ENCODE data around the gene RARA. TPM values are rescaled to one million over a fixed set of nuclear protein-coding genes. Genes with fewer than 3 reads are reported as not detected.

Gene RARA
- total RNA-seq, 2 experiments from 2014 or later: 65.2 to 65.5 TPM

GRCh38 chr17:40327244-40327729 is 18.3 kb downstream of the RARA start:
- CTCF ChIA-PET: interaction anchor here (0.9 to 4.6 kb wide), 7 partner anchors 8 to 28 kb away, joined by 3 to 20 read pairs (median 5); no protein-coding TSS in a partner anchor
- H3K4me1 Mint-ChIP-seq: peaks cover 90% of the 10 kb centered on the region
- no peaks in the 10 kb centered on the region for H3K27me3 Mint-ChIP-seq
- POLR2A ChIA-PET: interaction anchor here (1.0 to 11.4 kb wide), 14 partner anchors 9 to 1362 kb away, joined by 3 to 129 read pairs (median 4); partner anchors contain the start of genes CDC6 and EIF1
- peaks cover 42% of the 10 kb centered on the region for H3K36me3 Mint-ChIP-seq (ENCODE audit: low read depth)
- peak; percentile 41 for DNase-seq
- peak overlapping the region; percentile 93 for H3K27ac Mint-ChIP-seq
- H3K4me3 Mint-ChIP-seq: peak overlapping the region; percentile 83
- H3K9me3 Mint-ChIP-seq: no peaks in the 10 kb centered on the region

- Mint-ChIP-seq H3K27ac (peak overlapping the region; percentile 93), H3K36me3 (ENCODE audit: low read depth) (peaks cover 44% of the 10 kb centered on the region), H3K9me3 (no peaks in the 10 kb centered on the region), H3K4me3 (peak overlapping the region; percentile 83), H3K4me1 (peaks cover 95% of the 10 kb centered on the region), H3K27me3 (no peaks in the 10 kb centered on the region)
- POLR2A ChIA-PET: interaction anchor here (1.0 to 11.4 kb wide), 12 partner anchors 8 to 1361 kb away, joined by 3 to 129 read pairs (median 6); partner anchors contain the start of genes CDC6 and EIF1
- CTCF ChIA-PET: interaction anchor here (0.6 to 4.6 kb wide), 10 partner anchors 8 to 1236 kb away, joined by 3 to 20 read pairs (median 5); no protein-coding TSS in a partner anchor
- DNase-seq: no peak
These were observed 18.9 kb downstream of the RARA start for GRCh38 chr17:40327735-40328385.

- H3K36me3 Mint-ChIP-seq (ENCODE audit: low read depth): peaks cover 49% of the 10 kb centered on the region
- ChIA-PET POLR2A (interaction anchor here (1.0 to 11.4 kb wide), 9 partner anchors 8 to 1361 kb away, joined by 3 to 129 read pairs (median 8); partner anchors contain the start of gene EIF1), CTCF (interaction anchor here (0.6 to 4.6 kb wide), 7 partner anchors 11 to 1237 kb away, joined by 4 to 20 read pairs (median 7); no protein-coding TSS in a partner anchor)
- H3K4me3 Mint-ChIP-seq: peak overlapping the region; percentile 83
- no peak for DNase-seq
- peaks cover 95% of the 10 kb centered on the region for H3K4me1 Mint-ChIP-seq
- no peaks in the 10 kb centered on the region for H3K9me3 Mint-ChIP-seq
- H3K27me3 Mint-ChIP-seq: no peaks in the 10 kb centered on the region
- H3K27ac Mint-ChIP-seq: peak overlapping the region; percentile 54
These were observed 19.4 kb downstream of the RARA start for GRCh38 chr17:40328386-40328766.

- DNase-seq: peak; percentile 58
- H3K27me3 Mint-ChIP-seq: no peaks in the 10 kb centered on the region
- peaks cover 96% of the 10 kb centered on the region for H3K4me1 Mint-ChIP-seq
- peaks cover 65% of the 10 kb centered on the region for H3K36me3 Mint-ChIP-seq (ENCODE audit: low read depth)
- POLR2A ChIA-PET: interaction anchor here (0.8 to 11.4 kb wide), 8 partner anchors 8 to 26 kb away, joined by 3 to 129 read pairs (median 9); no protein-coding TSS in a partner anchor
- no peaks in the 10 kb centered on the region for H3K9me3 Mint-ChIP-seq
- peak overlapping the region; percentile 42 for H3K4me3 Mint-ChIP-seq
- CTCF ChIA-PET: interaction anchor here (1.5 to 2.2 kb wide), 4 partner anchors 11 to 23 kb away, joined by 4 to 9 read pairs (median 7); no protein-coding TSS in a partner anchor
- peak overlapping the region; percentile 64 for H3K27ac Mint-ChIP-seq
These were observed 21.1 kb downstream of the RARA start for GRCh38 chr17:40329839-40330794.

GRCh38 chr17:40330850-40331470 is 22.0 kb downstream of the RARA start:
- DNase-seq: no peak
- Mint-ChIP-seq H3K36me3 (ENCODE audit: low read depth) (peaks cover 67% of the 10 kb centered on the region), H3K27ac (peak overlapping the region; percentile 64), H3K4me1 (peaks cover 94% of the 10 kb centered on the region), H3K27me3 (no peaks in the 10 kb centered on the region), H3K9me3 (no peaks in the 10 kb centered on the region), H3K4me3 (peak overlapping the region; percentile 54)
- CTCF ChIA-PET: interaction anchor here (1.5 to 2.2 kb wide), 3 partner anchors 12 to 24 kb away, joined by 6 to 9 read pairs (median 8); no protein-coding TSS in a partner anchor
- POLR2A ChIA-PET: interaction anchor here (0.8 to 11.4 kb wide), 7 partner anchors 9 to 27 kb away, joined by 3 to 129 read pairs (median 8); no protein-coding TSS in a partner anchor

GRCh38 chr17:40331743-40332641 is 23.0 kb downstream of the RARA start:
- POLR2A ChIA-PET: interaction anchor here (1.5 to 11.4 kb wide), 5 partner anchors 8 to 26 kb away, joined by 4 to 129 read pairs (median 10); no protein-coding TSS in a partner anchor
- no peak for DNase-seq
- peaks cover 66% of the 10 kb centered on the region for H3K36me3 Mint-ChIP-seq (ENCODE audit: low read depth)

GRCh38 chr17:40333781-40334448 is 24.9 kb downstream of the RARA start:
- H3K4me3 Mint-ChIP-seq: peak overlapping the region; percentile 60
- H3K27ac Mint-ChIP-seq: peak overlapping the region; percentile 72
- ChIA-PET POLR2A (interaction anchor here (0.8 to 11.4 kb wide), 4 partner anchors 8 to 19 kb away, joined by 4 to 129 read pairs (median 8); no protein-coding TSS in a partner anchor), CTCF (interaction anchor here (1.0 to 1.4 kb wide), 2 partner anchors 31 to 166 kb away, joined by 3 to 4 read pairs; no protein-coding TSS in a partner anchor)
- H3K9me3 Mint-ChIP-seq: no peaks in the 10 kb centered on the region
- H3K4me1 Mint-ChIP-seq: peaks cover 86% of the 10 kb centered on the region
- no peak for DNase-seq
- peaks cover 67% of the 10 kb centered on the region for H3K36me3 Mint-ChIP-seq (ENCODE audit: low read depth)
- no peaks in the 10 kb centered on the region for H3K27me3 Mint-ChIP-seq

More at GRCh38 chr17:40331743-40332641, 23.0 kb downstream of the RARA start:
- peak overlapping the region; percentile 64 for H3K27ac Mint-ChIP-seq
- peak overlapping the region; percentile 54 for H3K4me3 Mint-ChIP-seq
- CTCF ChIA-PET: interaction anchor here (1.5 to 2.2 kb wide), 3 partner anchors 13 to 25 kb away, joined by 6 to 9 read pairs (median 8); no protein-coding TSS in a partner anchor
- H3K4me1 Mint-ChIP-seq: peaks cover 87% of the 10 kb centered on the region
- H3K27me3 Mint-ChIP-seq: no peaks in the 10 kb centered on the region
- H3K9me3 Mint-ChIP-seq: no peaks in the 10 kb centered on the region

GRCh38 chr17:40335620-40336019 is 26.6 kb downstream of the RARA start:
- POLR2A ChIA-PET: interaction anchor here (1.1 to 2.9 kb wide), 2 partner anchors 8 to 17 kb away, joined by 3 to 9 read pairs; no protein-coding TSS in a partner anchor
- peak overlapping the region; percentile 21 for H3K27ac Mint-ChIP-seq
- H3K4me3 Mint-ChIP-seq: no peak overlapping the region
- H3K27me3 Mint-ChIP-seq: no peaks in the 10 kb centered on the region
- CTCF ChIA-PET: interaction anchor here (0.8 to 1.5 kb wide), 2 partner anchors 9 to 18 kb away, joined by 3 to 5 read pairs; no protein-coding TSS in a partner anchor
- peaks cover 72% of the 10 kb centered on the region for H3K36me3 Mint-ChIP-seq (ENCODE audit: low read depth)
- no peak for DNase-seq
- H3K4me1 Mint-ChIP-seq: peaks cover 88% of the 10 kb centered on the region
- H3K9me3 Mint-ChIP-seq: no peaks in the 10 kb centered on the region

- Mint-ChIP-seq H3K4me1 (peaks cover 82% of the 10 kb centered on the region), H3K27me3 (no peaks in the 10 kb centered on the region), H3K36me3 (ENCODE audit: low read depth) (peaks cover 63% of the 10 kb centered on the region), H3K4me3 (no peak overlapping the region), H3K9me3 (no peaks in the 10 kb centered on the region), H3K27ac (peak overlapping the region; percentile 76)
- POLR2A ChIA-PET: interaction anchor here (1.4 to 2.9 kb wide), 2 partner anchors 10 to 12 kb away, joined by 6 to 9 read pairs; no protein-coding TSS in a partner anchor
- DNase-seq: no peak
- CTCF ChIA-PET: no interaction called here
These were observed 28.4 kb downstream of the RARA start for GRCh38 chr17:40337351-40337750.

GRCh38 chr17:40338058-40338457 is 29.1 kb downstream of the RARA start:
- H3K27me3 Mint-ChIP-seq: no peaks in the 10 kb centered on the region
- H3K27ac Mint-ChIP-seq: peak overlapping the region; percentile 76
- H3K4me3 Mint-ChIP-seq: no peak overlapping the region
- peak; percentile 27 for DNase-seq
- peaks cover 64% of the 10 kb centered on the region for H3K36me3 Mint-ChIP-seq (ENCODE audit: low read depth)
- peaks cover 81% of the 10 kb centered on the region for H3K4me1 Mint-ChIP-seq
- ChIA-PET POLR2A (interaction anchor here (1.6 to 4.3 kb wide), 2 partner anchors 11 to 19 kb away, joined by 5 to 36 read pairs; no protein-coding TSS in a partner anchor), CTCF (no interaction called here)
- no peaks in the 10 kb centered on the region for H3K9me3 Mint-ChIP-seq

Measured in activated CD4-positive, alpha-beta memory T cell treated with anti-CD3 and anti-CD28 coated beads, Interleukin-2, amount 10 ng/mL, durations not matched to agents 7 days and 5 days (primary cell).